HG02870 (cell line): ENCODE results near the gene SLC13A4.
"Not testable (repeated sequence)": the region's sequence is repeated elsewhere in the genome, so short reads cannot be mapped to it uniquely, and the experiment has no call there.

Experiments used
- ATAC-seq: cut with Tn5 transposase; IDR thresholded peaks from one replicate; pipeline ENCODE4 v1.9.1; 2021; ENCODE audit warnings: mild to moderate bottlenecking, moderate library complexity; ENCODE audit not compliant: unreplicated experiment

SLC13A4 gene

GRCh38 chr7:135728136-135728669 is at the start of gene SLC13A4:
SLC13A4 (minus strand) TSS chr7:135728186; CDS start chr7:135727496, 690 bp downstream.
- no peak for ATAC-seq

GRCh38 chr7:135775915-135776314 is 47.9 kb upstream of the SLC13A4 start:
- not testable (repeated sequence) for ATAC-seq

GRCh38 chr7:135775230-135775629 is 47.2 kb upstream of the SLC13A4 start:
- ATAC-seq = no peak

GRCh38 chr7:135774284-135774683 is 46.3 kb upstream of the SLC13A4 start:
- no peak for ATAC-seq

GRCh38 chr7:135773464-135773863 is 45.5 kb upstream of the SLC13A4 start:
- no peak for ATAC-seq

- ATAC-seq = no peak
These were observed 44.7 kb upstream of the SLC13A4 start for GRCh38 chr7:135772639-135773222.

GRCh38 chr7:135771961-135772638 is 44.1 kb upstream of the SLC13A4 start:
- no peak for ATAC-seq

GRCh38 chr7:135771051-135771450 is 43.1 kb upstream of the SLC13A4 start:
- ATAC-seq = no peak

GRCh38 chr7:135770139-135770710 is 42.2 kb upstream of the SLC13A4 start:
- no peak for ATAC-seq

GRCh38 chr7:135769005-135769802 is 41.2 kb upstream of the SLC13A4 start:
- ATAC-seq = no peak

- no peak for ATAC-seq
These were observed 40.5 kb upstream of the SLC13A4 start for GRCh38 chr7:135768467-135768866.

- ATAC-seq = no peak
These were observed 40.1 kb upstream of the SLC13A4 start for GRCh38 chr7:135768064-135768463.

GRCh38 chr7:135763261-135763660 is 35.3 kb upstream of the SLC13A4 start:
- no peak for ATAC-seq

- no peak for ATAC-seq
These were observed 33.9 kb upstream of the SLC13A4 start for GRCh38 chr7:135761751-135762488.

- no peak for ATAC-seq
These were observed 31.5 kb upstream of the SLC13A4 start for GRCh38 chr7:135759532-135759931.

- ATAC-seq = no peak
These were observed 30.5 kb upstream of the SLC13A4 start for GRCh38 chr7:135758531-135758932.

- no peak for ATAC-seq
These were observed 29.9 kb upstream of the SLC13A4 start for GRCh38 chr7:135757719-135758411.

- no peak for ATAC-seq
These were observed 28.2 kb upstream of the SLC13A4 start for GRCh38 chr7:135756191-135756590.

- ATAC-seq = no peak
These were observed 27.4 kb upstream of the SLC13A4 start for GRCh38 chr7:135755351-135755753.
